HG03025 (cell line): ENCODE data around the gene PLA2G3.
A peak's percentile ranks its signal among the peaks of the same experiment; 100 is the strongest.
"Not testable (repeated sequence)": the region's sequence is repeated elsewhere in the genome, so short reads cannot be mapped to it uniquely, and the experiment has no call there.

ENCODE experiments used
- ATAC-seq: cut with Tn5 transposase; IDR thresholded peaks from one replicate; pipeline ENCODE4 v1.9.1; 2021; ENCODE audit warnings: mild to moderate bottlenecking, moderate library complexity; ENCODE audit not compliant: unreplicated experiment, low FRiP score

PLA2G3 gene

GRCh38 chr22:31124811-31125465, 15.4 kb downstream of the PLA2G3 start:
- no peak for ATAC-seq

DNA sequence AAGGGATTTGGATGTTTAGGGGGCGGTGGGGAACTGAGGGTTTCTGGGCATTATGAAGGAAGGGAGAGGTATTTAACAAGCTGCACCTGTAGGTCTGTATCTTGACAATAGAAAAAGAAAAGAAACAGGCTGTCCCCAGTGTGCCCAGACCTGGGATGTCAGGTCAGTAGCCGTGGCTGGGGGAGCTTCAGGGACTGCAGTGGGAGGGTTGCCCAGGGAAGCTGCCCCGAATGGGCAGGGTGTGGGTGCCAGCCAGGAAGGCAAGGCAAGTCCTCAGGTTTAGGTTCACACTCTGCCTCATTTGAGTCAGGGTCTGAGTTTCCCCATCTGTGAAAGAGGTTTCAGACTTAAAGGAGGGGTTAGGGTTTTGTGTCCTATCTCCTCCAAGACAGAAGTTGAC, 16.0 kb downstream of the PLA2G3 start:
- ATAC-seq: no peak

DNA sequence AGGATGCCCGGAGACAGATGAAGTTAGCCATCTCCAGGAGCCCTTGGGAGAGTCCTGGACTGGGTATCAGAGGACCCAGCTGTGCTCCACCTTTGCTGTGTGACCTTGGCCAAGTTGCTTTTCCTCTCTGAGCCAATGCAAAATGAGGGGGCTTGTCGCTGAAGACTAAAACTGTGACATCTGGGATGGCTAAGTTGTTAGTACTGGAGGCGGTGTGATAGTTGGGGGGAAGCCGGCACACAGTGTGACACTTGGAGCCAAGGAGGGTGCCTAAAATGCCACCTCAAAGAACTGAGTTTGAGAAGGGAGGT, 17.1 kb downstream of the PLA2G3 start:
- ATAC-seq: no peak

GRCh38 chr22:31122532-31123291, 17.6 kb downstream of the PLA2G3 start, which contains the start of gene INPP5J:
Gene INPP5J (plus strand): TSS chr22:31122966. CDS start chr22:31123015, 49 bp downstream.
- ATAC-seq: no peak

DNA sequence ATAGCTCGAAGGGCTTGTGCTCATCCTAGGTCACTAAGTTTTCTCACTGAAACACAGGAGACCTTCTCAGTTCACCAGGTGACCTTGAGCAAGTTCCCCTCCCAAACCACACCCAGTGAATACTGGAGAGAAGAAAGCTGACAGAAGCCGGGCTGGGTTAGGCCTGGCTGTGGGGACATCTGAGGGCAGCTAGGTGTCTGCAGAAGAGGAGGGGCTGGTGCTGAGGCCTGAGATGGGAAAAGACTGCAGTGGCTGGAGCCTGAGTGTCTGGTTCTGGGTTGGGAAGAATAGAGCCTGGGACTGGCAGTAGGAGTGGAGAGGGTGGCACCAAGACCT, 18.1 kb downstream of the PLA2G3 start:
- no peak for ATAC-seq

GRCh38 chr22:31121403-31121802, 18.9 kb downstream of the PLA2G3 start:
- no peak for ATAC-seq

GRCh38 chr22:31120642-31121041, 19.7 kb downstream of the PLA2G3 start:
- no peak for ATAC-seq

DNA sequence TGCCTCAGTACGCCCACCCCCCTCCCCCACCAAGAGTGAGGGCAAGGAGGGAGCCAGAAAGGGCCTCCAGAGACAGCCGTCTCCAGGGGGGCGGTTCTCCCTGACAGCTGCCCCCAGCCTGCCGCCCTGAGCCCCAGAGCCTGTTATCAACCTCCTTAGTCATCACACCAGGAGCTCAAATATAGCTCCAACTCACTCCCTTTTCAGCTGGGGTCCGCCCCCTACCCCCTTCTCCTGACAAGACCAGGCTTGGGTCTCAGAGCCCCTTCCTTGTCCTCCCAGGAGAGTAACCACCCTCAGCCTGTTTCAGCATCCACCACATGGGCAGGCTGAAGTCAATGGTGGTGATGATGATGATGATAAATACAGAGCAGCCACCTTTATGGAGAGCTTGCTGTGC, 20.1 kb downstream of the PLA2G3 start:
- ATAC-seq: no peak

- ATAC-seq: no peak
These were observed 21.1 kb downstream of the PLA2G3 start for GRCh38 chr22:31119026-31119717.

DNA sequence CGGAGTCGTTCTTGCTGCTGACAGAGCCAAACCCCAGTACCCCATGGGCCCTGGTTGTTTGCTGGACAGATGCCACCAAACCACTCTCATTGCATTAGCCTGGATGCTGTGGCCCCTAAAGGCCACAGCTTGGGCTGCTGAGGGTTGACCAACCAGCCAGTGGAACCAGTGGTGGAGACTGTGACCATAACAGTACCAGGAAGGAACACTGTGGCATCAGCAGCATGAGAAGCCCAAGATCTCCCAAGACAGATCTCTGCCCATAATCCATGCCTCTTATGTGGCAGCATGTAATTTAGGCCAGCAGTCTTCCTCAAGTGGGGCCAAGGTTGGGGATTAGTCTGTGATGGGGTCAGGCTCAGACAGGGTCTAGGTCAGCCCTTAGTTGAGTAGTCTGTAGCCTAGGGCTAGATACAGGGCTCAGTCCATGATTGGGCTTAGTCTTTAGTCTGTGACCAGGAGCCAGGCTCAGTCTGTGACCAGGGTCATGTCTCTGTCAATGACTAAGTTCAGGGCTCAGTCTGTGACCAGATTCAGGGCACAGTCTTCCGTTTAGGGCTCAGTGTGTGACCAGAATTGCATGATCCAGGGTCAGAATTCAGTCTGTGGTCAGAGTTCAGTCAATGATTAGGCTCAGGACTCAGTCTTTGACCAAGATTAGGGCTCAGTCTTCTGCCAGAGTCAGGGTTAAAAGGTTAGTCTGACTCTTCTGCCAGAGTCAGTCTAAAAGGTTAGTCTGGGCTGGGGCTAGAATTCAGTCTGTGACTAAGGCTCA, 22.1 kb downstream of the PLA2G3 start:
- no peak for ATAC-seq

DNA sequence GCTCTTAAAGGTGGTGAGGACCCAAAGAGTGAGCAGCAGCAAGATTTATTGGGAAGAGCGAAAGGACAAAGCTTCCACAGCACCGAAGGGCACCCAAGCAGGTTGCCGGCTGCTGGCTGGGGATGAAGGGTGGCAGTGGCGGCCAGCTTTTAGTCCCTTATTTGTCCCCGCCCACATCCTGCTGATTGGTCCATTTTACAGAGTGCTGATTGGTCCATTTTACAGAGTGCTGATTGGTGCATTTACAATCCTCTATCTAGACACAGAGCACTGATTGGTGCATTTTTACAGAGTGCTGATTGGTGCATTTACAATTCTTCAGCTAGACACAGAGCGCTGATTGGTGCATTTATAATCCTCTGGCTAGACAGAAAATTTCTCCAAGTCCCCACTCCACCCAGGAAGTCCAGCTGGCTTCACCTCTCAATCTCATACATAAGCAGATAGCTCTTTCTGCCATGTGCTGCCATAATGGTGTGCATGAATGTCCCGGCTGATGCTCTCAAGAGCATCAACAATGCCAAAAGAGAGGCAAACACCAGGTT, 27.7 kb downstream of the PLA2G3 start:
- ATAC-seq: not testable (repeated sequence)

DNA sequence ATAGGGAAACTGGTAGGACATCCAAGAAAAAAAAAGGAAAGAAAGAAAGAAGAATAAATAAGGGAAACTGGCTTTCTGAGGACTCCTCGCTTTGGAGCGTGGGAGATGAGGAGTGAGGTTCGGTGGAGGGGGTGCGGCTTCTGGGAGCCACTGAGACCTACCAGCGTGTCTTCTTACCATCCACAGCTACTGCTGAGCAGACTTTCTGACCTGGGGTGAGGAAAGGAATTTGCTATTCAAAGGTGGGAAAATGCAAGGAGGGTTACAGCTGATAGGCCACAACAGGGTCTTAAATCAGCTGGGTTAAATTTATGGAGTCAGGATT, 32.5 kb downstream of the PLA2G3 start:
- peak; percentile 17 for ATAC-seq

GRCh38 chr22:31107178-31107893, 33.0 kb downstream of the PLA2G3 start, which contains the start of gene SELENOM:
Gene SELENOM (minus strand): TSS chr22:31107568. CDS start chr22:31107505, 63 bp downstream.
- ATAC-seq: peak; percentile 75

DNA sequence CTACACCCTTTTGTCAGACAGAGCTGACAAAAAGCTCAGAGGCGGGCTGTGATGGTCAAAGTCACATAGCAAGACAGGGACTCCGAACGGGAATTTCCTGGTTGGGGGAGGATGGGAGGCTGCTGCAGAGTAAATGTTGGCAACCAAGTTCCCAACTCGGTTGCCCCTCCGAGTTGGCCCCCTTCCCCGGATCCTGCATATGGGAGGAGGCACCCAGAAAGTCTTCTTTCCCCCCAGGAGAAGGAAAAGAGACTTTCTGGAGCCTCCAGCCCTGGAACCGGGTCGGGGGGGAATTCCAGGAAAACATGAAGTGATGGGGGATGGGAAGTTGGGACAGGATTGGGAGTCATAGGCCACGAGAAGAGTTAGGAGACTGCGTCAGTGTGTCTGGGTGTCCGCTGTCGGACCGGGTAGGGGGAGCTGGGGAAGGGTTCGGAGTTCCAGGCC, 33.6 kb downstream of the PLA2G3 start:
- no peak for ATAC-seq

GRCh38 chr22:31106001-31106571, 34.2 kb downstream of the PLA2G3 start:
- no peak for ATAC-seq

GRCh38 chr22:31105282-31105929, 34.9 kb downstream of the PLA2G3 start:
- ATAC-seq: no peak

DNA sequence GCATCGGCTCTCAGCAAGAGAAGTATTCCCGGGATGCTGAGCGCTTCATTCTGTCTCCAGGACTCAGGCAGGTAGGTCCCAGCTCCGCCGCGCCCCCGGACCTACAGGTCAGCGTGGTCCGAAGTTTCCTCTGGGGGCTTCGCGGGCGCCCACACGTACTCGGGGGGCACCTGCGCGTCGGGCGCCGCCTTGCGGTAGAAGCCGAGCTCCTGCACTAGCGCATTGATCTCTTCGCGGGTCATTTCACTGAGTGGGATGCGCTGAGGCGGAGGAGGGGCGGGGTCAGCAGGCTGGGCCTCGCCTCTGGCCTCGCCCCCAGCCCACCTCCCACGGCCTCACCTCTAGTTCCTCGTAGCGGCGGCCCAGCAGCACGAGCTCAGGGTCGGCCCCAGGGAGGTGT, 35.4 kb downstream of the PLA2G3 start:
- no peak for ATAC-seq

- ATAC-seq: no peak
These were observed 36.2 kb downstream of the PLA2G3 start for GRCh38 chr22:31103899-31104694.
